Trophoblast cell (in vitro differentiated cells and primary cell): ENCODE measurements around the gene CDK8.

ENCODE experiments used
- DNase-seq, 2 donors: peaks; one replicate each; pipeline ENCODE4 v3.0.0-alpha.2; 2016
- H2AFZ ChIP-seq: 2 replicates; pipeline ENCODE4 v1.6.1; 2013; ENCODE audit warnings: low read length, moderate library complexity, mild to moderate bottlenecking; ENCODE audit not compliant: insufficient read depth, poor library complexity
- H2AK5ac ChIP-seq: 2 replicates; pipeline ENCODE4 v1.6.1; 2013; ENCODE audit warnings: mild to moderate bottlenecking, low read length
- H2BK120ac ChIP-seq: 2 replicates; pipeline ENCODE4 v1.6.1; 2013; ENCODE audit warnings: low read length, mild to moderate bottlenecking, moderate library complexity; ENCODE audit not compliant: insufficient read depth, poor library complexity
- H2BK12ac ChIP-seq: 2 replicates; pipeline ENCODE4 v1.6.1; 2013; ENCODE audit warnings: mild to moderate bottlenecking, low read length, moderate library complexity
- H2BK5ac ChIP-seq: 2 replicates; pipeline ENCODE4 v1.6.1; 2013; ENCODE audit warnings: low read length, low read depth, moderate library complexity, mild to moderate bottlenecking; ENCODE audit not compliant: poor library complexity
- H3K14ac ChIP-seq: 2 replicates; pipeline ENCODE4 v1.6.1; 2013; ENCODE audit warnings: mild to moderate bottlenecking, low read length
- H3K18ac ChIP-seq: 2 replicates; pipeline ENCODE4 v1.6.1; 2013; ENCODE audit warnings: mild to moderate bottlenecking, low read length
- H3K23ac ChIP-seq: 2 replicates; pipeline ENCODE4 v1.6.1; 2013; ENCODE audit warnings: low read length
- H3K27ac ChIP-seq: 2 replicates; pipeline ENCODE4 v1.5.1; 2013; ENCODE audit warnings: low read depth, mild to moderate bottlenecking, inconsistent platforms, low read length, moderate library complexity
- H3K27me3 ChIP-seq: 2 replicates; pipeline ENCODE4 v1.6.1; 2013; ENCODE audit warnings: inconsistent platforms, mild to moderate bottlenecking, low read length, moderate library complexity; ENCODE audit not compliant: insufficient read depth
- H3K36me3 ChIP-seq, 2 experiments: 1 replicate in 1 of 2; 2 replicates in 1 of 2; pipeline ENCODE4 v1.6.1; 2013; ENCODE audit warnings: low read length in 2 of 2, mild to moderate bottlenecking in 2 of 2, moderate library complexity in 1 of 2; ENCODE audit not compliant: insufficient read depth in 2 of 2, control insufficient read depth in 1 of 2
- H3K4ac ChIP-seq: 2 replicates; pipeline ENCODE4 v1.6.1; 2013; ENCODE audit warnings: low read depth, mild to moderate bottlenecking, low read length, moderate library complexity
- H3K4me1 ChIP-seq, 2 experiments: 1 replicate in 1 of 2; 2 replicates in 1 of 2; pipeline ENCODE4 v1.6.1; 2013; ENCODE audit warnings: low read length in 2 of 2, mild to moderate bottlenecking in 2 of 2, moderate library complexity in 1 of 2; ENCODE audit not compliant: insufficient read depth in 2 of 2, control insufficient read depth in 1 of 2
- H3K4me2 ChIP-seq: 2 replicates; pipeline ENCODE4 v1.6.1; 2013; ENCODE audit warnings: inconsistent platforms, mild to moderate bottlenecking, low read length, moderate library complexity
- H3K4me3 ChIP-seq: 2 replicates; pipeline ENCODE4 v1.5.1; 2013; ENCODE audit warnings: mild to moderate bottlenecking, low read depth, low read length, inconsistent platforms
- H3K79me1 ChIP-seq: one replicate; pipeline ENCODE4 v1.6.1; 2013; ENCODE audit warnings: low read length
- H3K79me2 ChIP-seq: 2 replicates; pipeline ENCODE4 v1.6.1; 2013; ENCODE audit warnings: low read length, mild to moderate bottlenecking; ENCODE audit not compliant: control insufficient read depth, insufficient read depth, poor library complexity
- H3K9ac ChIP-seq: 2 replicates; pipeline ENCODE4 v1.6.1; 2013; ENCODE audit warnings: mild to moderate bottlenecking, low read length
- H3K9me3 ChIP-seq: 2 replicates; pipeline ENCODE4 v1.6.1; 2013; ENCODE audit warnings: low read depth, mild to moderate bottlenecking, control low read depth, inconsistent platforms, low read length; ENCODE audit not compliant: insufficient read depth
- H4K12ac ChIP-seq: 2 replicates; pipeline ENCODE4 v1.6.1; 2013; ENCODE audit warnings: low read depth, mild to moderate bottlenecking, low read length, moderate library complexity
- H4K8ac ChIP-seq: 2 replicates; pipeline ENCODE4 v1.6.1; 2013; ENCODE audit warnings: low read depth, mild to moderate bottlenecking, low read length, moderate library complexity
- H4K91ac ChIP-seq: one replicate; pipeline ENCODE4 v1.6.1; 2013; ENCODE audit warnings: low read depth, mild to moderate bottlenecking, low read length, moderate library complexity
- WGBS: extraction: QIAGEN DNeasy Blood & Tissue Kit; methylation state at CpG from one replicate; pipeline ENCODE4 v1.1.7; 2013; ENCODE audit warnings: missing lambda C conversion rate; ENCODE audit not compliant: insufficient read length, insufficient coverage; ENCODE audit errors: extremely low coverage; 5-methylcytosine and 5-hydroxymethylcytosine counted together

Gene CDK8

DNA sequence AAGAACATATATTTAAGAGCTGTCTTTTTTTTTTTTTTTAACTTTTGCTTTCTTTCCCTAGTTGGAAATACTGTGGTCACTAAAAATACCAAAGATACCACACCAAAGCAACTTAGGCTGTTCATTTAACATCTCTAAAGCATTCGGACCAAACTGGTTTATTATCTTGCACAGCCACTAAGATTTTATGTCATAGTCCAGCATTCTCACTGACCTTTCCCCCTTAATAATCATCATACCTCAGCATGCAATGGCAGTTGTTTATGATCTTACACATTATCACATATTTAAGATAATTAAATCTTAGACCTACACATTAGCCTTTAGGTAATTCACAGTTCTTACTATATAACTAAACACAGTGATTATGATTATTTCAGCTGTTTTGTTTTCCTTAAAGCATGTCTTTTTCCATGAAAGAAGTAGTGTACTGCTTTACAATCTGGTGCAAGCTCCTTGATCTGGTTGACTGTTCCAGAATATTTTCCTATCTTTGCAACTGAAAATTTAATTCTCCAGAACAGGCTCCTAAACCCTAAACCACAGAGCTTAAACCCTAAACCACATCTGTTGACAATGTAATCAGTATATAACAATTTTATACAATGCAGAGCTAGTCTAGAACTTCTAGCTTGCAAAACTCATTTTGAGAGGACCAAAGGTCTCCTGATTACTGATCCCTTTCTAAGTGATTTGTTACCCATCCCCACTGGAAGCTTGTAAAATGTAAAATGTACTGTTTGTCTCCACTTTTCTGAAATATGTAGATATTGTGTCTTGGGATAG is 74.2 kb downstream of the CDK8 start:
- Histone ChIP-seq H3K79me2 (no peaks in the 10 kb centered on the region), H3K79me1 (no peaks in the 10 kb centered on the region)
- no CpG with 5 or more reads among the region's 1 CpG for WGBS

GRCh38 chr13:26335158-26335557 is 81.2 kb downstream of the CDK8 start:
- Histone ChIP-seq H3K18ac (no peak overlapping the region), H3K79me2 (no peaks in the 10 kb centered on the region), H2BK120ac (no peak overlapping the region), H3K27ac (no peak overlapping the region), H3K36me3 (no peaks in the 10 kb centered on the region), H3K9ac (no peak overlapping the region), H3K9me3 (no peaks in the 10 kb centered on the region), H3K4me2 (no peak overlapping the region), H3K4ac (no peak overlapping the region), H4K8ac (no peak overlapping the region), H4K91ac (no peak overlapping the region), H3K79me1 (no peaks in the 10 kb centered on the region), H3K14ac (no peak overlapping the region), H4K12ac (no peak overlapping the region), H3K4me1 (no peaks in the 10 kb centered on the region), H2AFZ (no peak overlapping the region), H2BK12ac (no peak overlapping the region), H2AK5ac (no peak overlapping the region), H2BK5ac (no peak overlapping the region), H3K4me3 (no peak overlapping the region), H3K23ac (peak overlapping the region; percentile 92), H3K27me3 (no peaks in the 10 kb centered on the region)
- WGBS = no CpG with 5 or more reads among the region's 5 CpGs
- no peak for DNase-seq

More for the DNA sequence above, 74.2 kb downstream of the CDK8 start:
- H3K4ac ChIP-seq = no peak overlapping the region
- no peaks in the 10 kb centered on the region for H3K9me3 ChIP-seq
- H3K36me3 ChIP-seq = no peaks in the 10 kb centered on the region
- H3K14ac ChIP-seq = no peak overlapping the region
- no peaks in the 10 kb centered on the region for H3K27me3 ChIP-seq
- no peak overlapping the region for H3K27ac ChIP-seq
- no peak overlapping the region for H3K4me2 ChIP-seq
- H4K12ac ChIP-seq = no peak overlapping the region
- H3K4me3 ChIP-seq = no peak overlapping the region
- H2AK5ac ChIP-seq = no peak overlapping the region
- no peak overlapping the region for H3K23ac ChIP-seq
- no peak overlapping the region for H4K91ac ChIP-seq
- DNase-seq = peak; percentile 26 to 93
- no peak overlapping the region for H2BK120ac ChIP-seq
- no peak overlapping the region for H2BK5ac ChIP-seq
- H3K4me1 ChIP-seq = peaks cover 0 to 2% of the 10 kb centered on the region in 2 experiments
- no peak overlapping the region for H3K9ac ChIP-seq
- H2BK12ac ChIP-seq = no peak overlapping the region
- H3K18ac ChIP-seq = no peak overlapping the region
- H2AFZ ChIP-seq = no peak overlapping the region
- H4K8ac ChIP-seq = no peak overlapping the region

DNA sequence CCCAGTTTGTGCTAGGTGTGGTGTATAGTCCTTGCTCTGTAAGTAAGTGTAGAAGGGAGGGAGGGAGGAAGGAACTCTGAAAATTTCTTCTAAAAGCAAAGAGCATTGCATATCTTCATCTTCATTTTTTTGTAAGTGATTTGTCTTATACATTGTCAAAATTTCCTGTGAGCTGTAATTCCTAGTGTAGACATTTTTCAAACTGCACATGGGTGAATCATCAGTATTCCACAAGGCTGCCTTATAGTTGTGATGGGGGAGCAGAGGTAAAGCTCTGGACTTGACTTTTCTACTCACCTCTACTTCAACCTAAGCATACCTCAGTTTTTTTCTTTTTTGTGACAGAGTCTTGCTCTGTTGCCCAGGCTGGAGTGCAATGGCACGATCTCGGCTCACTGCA is 86.9 kb downstream of the CDK8 start:
- no peaks in the 10 kb centered on the region for H3K36me3 ChIP-seq
- no peak overlapping the region for H3K9ac ChIP-seq
- H3K4me3 ChIP-seq = no peak overlapping the region
- WGBS = no CpG with 5 or more reads among the region's 2 CpGs
- no peak overlapping the region for H3K23ac ChIP-seq
- H2BK12ac ChIP-seq = no peak overlapping the region
- no peaks in the 10 kb centered on the region for H3K9me3 ChIP-seq
- no peak overlapping the region for H3K4ac ChIP-seq
- no peak overlapping the region for H2AK5ac ChIP-seq
- no peaks in the 10 kb centered on the region for H3K79me2 ChIP-seq
- no peak overlapping the region for H4K12ac ChIP-seq
- H3K4me2 ChIP-seq = no peak overlapping the region
- no peak overlapping the region for H2AFZ ChIP-seq
- H2BK120ac ChIP-seq = no peak overlapping the region
- no peaks in the 10 kb centered on the region for H3K4me1 ChIP-seq
- H3K27me3 ChIP-seq = no peaks in the 10 kb centered on the region
- no peak overlapping the region for H4K8ac ChIP-seq
- H2BK5ac ChIP-seq = no peak overlapping the region
- no peaks in the 10 kb centered on the region for H3K79me1 ChIP-seq
- no peak overlapping the region for H4K91ac ChIP-seq
- no peak overlapping the region for H3K18ac ChIP-seq
- H3K27ac ChIP-seq = no peak overlapping the region
- H3K14ac ChIP-seq = no peak overlapping the region
- DNase-seq = peak in 1 of 2 donors; percentile 68

DNA sequence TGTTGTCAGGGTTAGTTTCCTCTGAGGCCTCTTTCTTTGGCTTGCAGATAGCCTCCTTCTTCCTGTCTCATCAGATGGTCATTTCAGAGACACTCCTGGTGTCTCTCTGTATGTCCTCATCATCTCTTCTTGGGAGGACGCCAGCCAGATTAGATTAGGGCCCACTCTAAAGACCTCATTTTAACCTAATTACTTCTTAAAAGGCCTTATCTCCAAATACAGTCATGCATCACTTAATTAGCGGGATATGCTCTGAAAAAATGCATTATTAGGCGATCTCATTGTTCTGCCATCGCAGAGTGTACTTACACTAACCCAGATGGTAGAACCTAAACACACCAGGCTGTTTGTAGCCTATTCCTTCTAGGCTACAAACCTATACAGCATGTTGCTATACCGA is 89.0 kb downstream of the CDK8 start:
- Histone ChIP-seq H3K18ac (no peak overlapping the region), H3K4me3 (no peak overlapping the region), H3K4ac (no peak overlapping the region), H2AFZ (no peak overlapping the region), H4K91ac (no peak overlapping the region), H3K9ac (no peak overlapping the region), H3K27me3 (no peaks in the 10 kb centered on the region), H4K8ac (no peak overlapping the region), H3K14ac (no peak overlapping the region), H2BK5ac (no peak overlapping the region), H3K9me3 (no peaks in the 10 kb centered on the region), H2BK12ac (no peak overlapping the region), H3K27ac (no peak overlapping the region), H2BK120ac (no peak overlapping the region), H3K79me1 (no peaks in the 10 kb centered on the region), H3K79me2 (no peaks in the 10 kb centered on the region), H3K4me2 (no peak overlapping the region), H3K23ac (no peak overlapping the region), H3K36me3 (no peaks in the 10 kb centered on the region), H4K12ac (no peak overlapping the region), H3K4me1 (no peaks in the 10 kb centered on the region), H2AK5ac (no peak overlapping the region)
- WGBS = no CpG with 5 or more reads among the region's 5 CpGs
- DNase-seq = no peak
